Keratinocyte (primary cell): ENCODE measurements around the gene CGB2. TPM values are rescaled to one million over a fixed set of nuclear protein-coding genes. Genes with fewer than 3 reads are reported as not detected.

Source experiments
- DNase-seq: peaks from one replicate; pipeline ENCODE4 v3.0.0-alpha.2; 2011; ENCODE audit warnings: low read depth, missing footprints, low spot score
- FAIRE-seq: peaks from 2 replicates; lab custom pipeline; 2011; peaks lifted over from hg19 to GRCh38; lab: Jason Lieb, UNC
- H2AFZ ChIP-seq: 2 replicates; pipeline ENCODE4 v1.6.0; 2012; ENCODE audit warnings: low read length, control low read depth, inconsistent platforms; ENCODE audit not compliant: control insufficient read depth
- H3K27ac ChIP-seq: 2 replicates; pipeline ENCODE4 v1.5.1; 2011; ENCODE audit warnings: low read length; ENCODE audit not compliant: control insufficient read depth, insufficient read depth
- H3K27me3 ChIP-seq: 3 replicates; pipeline ENCODE4 v1.6.0; 2011; ENCODE audit warnings: low read length; ENCODE audit not compliant: control insufficient read depth, insufficient read depth; ENCODE audit errors: extremely low read depth
- H3K36me3 ChIP-seq, 2 experiments: 2 replicates in 1 of 2; 3 replicates in 1 of 2; pipeline ENCODE4 v1.5.1; 2011; ENCODE audit warnings: low read length in 2 of 2, mild to moderate bottlenecking in 1 of 2; ENCODE audit not compliant: control insufficient read depth in 2 of 2, insufficient read depth in 2 of 2; ENCODE audit errors: extremely low read depth in 1 of 2
- H3K4me1 ChIP-seq: 3 replicates; pipeline ENCODE4 v1.5.1; 2011; ENCODE audit warnings: low read length; ENCODE audit not compliant: control insufficient read depth, insufficient read depth; ENCODE audit errors: extremely low read depth
- H3K4me2 ChIP-seq: 3 replicates; pipeline ENCODE4 v1.6.0; 2011; ENCODE audit warnings: low read depth, low read length; ENCODE audit not compliant: control insufficient read depth, insufficient read depth; ENCODE audit errors: extremely low read depth
- H3K4me3 ChIP-seq, 3 experiments: fragments of 200-600 bp in 1 of 3; sonication (generic) in 1 of 3; 2 replicates in 2 of 3; 3 replicates in 1 of 3; pipeline ENCODE4 v1.5.1; 2011 to 2016; ENCODE audit warnings: low read length in 3 of 3, mild to moderate bottlenecking in 3 of 3, control low read depth in 2 of 3, inconsistent platforms in 1 of 3, low read depth in 1 of 3, mixed read lengths in 1 of 3, mixed run types in 1 of 3, moderate library complexity in 1 of 3; ENCODE audit not compliant: control insufficient read depth in 2 of 3, insufficient read depth in 2 of 3; ENCODE audit errors: extremely low read depth in 1 of 3
- H3K79me2 ChIP-seq: 2 replicates; pipeline ENCODE4 v1.6.0; 2012; ENCODE audit warnings: low read length; ENCODE audit not compliant: control insufficient read depth, insufficient read depth
- H3K9ac ChIP-seq: 3 replicates; pipeline ENCODE4 v1.6.0; 2011; ENCODE audit warnings: low read length; ENCODE audit not compliant: control insufficient read depth, insufficient read depth; ENCODE audit errors: extremely low read depth
- H3K9me1 ChIP-seq: 3 replicates; pipeline ENCODE4 v1.6.0; 2011; ENCODE audit warnings: low read length; ENCODE audit not compliant: control insufficient read depth, insufficient read depth; ENCODE audit errors: extremely low read depth
- H3K9me3 ChIP-seq: 2 replicates; pipeline ENCODE4 v1.5.1; 2012; ENCODE audit warnings: low read depth, low read length; ENCODE audit not compliant: control insufficient read depth
- H4K20me1 ChIP-seq: 3 replicates; pipeline ENCODE4 v1.6.0; 2011; ENCODE audit warnings: low read length; ENCODE audit not compliant: control insufficient read depth, insufficient read depth; ENCODE audit errors: extremely low read depth
- EZH2 ChIP-seq: IDR thresholded peaks from one replicate; pipeline ENCODE4 v1.6.1; 2012; ENCODE audit warnings: inconsistent platforms, mild to moderate bottlenecking, low read length, moderate library complexity
- dilution Hi-C: fragments of 300-500 bp; cut with MboI; formaldehyde crosslinking; loops from one replicate; pipeline ENCODE4 v1.7.0; 2020; ENCODE audit warnings: low sequenced_read_pairs; ENCODE audit not compliant: extremely low pct_ligation_motif_present
- polyA plus RNA-seq, 5 experiments: library from polyadenylated mRNA; depleted of rRNA in 3 of 5; stranded (reverse) in 3 of 5; stranded (forward) in 1 of 5; unstranded in 1 of 5; fragments of >200 nt; gene quantifications; 1 replicate in 1 of 5; 2 replicates in 3 of 5; 3 replicates in 1 of 5; pipeline versions ENCODE4 v1.2.1 to v1.2.3, GENCODE V29; 2011 to 2012; ENCODE audit warnings: missing spikeins in 2 of 5, low read depth in 1 of 5, low replicate concordance in 1 of 5
- TF ChIP-seq, protein P1 (sequence below), 3 experiments: IDR thresholded peaks in 1 of 3; conservative IDR thresholded peaks in 1 of 3; optimal IDR thresholded peaks in 1 of 3; 2 replicates in 2 of 3; 3 replicates in 1 of 3; pipeline versions ENCODE3 to v1.5.1; 2011; ENCODE audit warnings: low read length in 3 of 3, mild to moderate bottlenecking in 3 of 3, moderate library complexity in 2 of 3, control low read depth in 1 of 3, inconsistent platforms in 1 of 3; ENCODE audit not compliant: insufficient read depth in 2 of 3; ENCODE audit errors: extremely low read depth in 1 of 3

CGB2 gene
- polyA plus RNA-seq, 1 donor (not counting 4 experiments of a cell fraction or from before 2014, with no cell fraction given): not detected

DNA sequence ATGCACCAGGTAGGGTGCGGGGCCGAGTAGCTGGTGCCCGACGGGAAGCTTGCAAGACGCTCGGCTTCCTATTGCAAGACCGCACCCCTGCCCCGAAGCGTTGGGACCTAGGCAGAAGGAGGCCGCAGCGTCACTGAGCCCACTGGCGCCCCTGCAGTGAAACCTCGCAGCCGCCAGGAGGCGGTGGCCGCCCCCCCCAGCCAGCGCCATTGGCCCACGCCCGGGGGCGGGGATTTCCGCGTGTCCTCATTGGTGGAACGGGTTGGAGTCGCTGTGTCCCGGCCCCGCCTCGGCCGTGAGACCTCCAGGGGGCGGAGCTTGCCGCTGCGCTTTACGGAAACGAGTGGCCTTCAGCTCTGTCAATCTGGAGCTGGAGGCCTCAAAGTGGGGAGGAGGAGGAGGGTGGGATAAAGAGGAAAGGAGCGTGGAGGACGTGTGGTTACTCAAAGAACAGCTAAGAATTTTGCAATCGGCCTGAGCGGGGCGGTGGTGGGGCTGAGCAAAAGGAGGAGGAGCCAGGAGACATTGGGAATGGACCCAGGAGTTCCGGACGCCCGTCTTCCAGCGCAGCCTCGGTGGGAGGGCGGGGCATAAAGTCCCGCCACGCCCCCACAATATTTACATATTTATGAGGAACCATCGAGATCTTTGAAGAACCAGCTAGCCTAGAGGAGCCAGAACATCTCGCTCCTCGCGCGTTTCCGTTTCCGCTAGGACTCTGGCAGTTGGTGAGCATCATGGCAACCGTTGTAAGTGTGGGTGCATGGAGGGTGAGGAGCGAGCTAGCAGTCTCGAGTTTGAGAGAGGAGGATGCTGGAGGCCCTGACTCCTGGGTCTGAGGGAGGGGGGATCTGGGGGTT is 38.3 kb upstream of the CGB2 start, which contains the start of the genes GYS1 and RUVBL2:
TSS of gene GYS1 (minus strand) at position 135 of the 860 bp plus-strand sequence. CDS start 197 bp downstream, outside the sequence.
TSS of gene RUVBL2 (plus strand) at position 713 of the 860 bp plus-strand sequence. CDS start at position 738, 25 bp downstream.
- peak; percentile 95 for FAIRE-seq
- Histone ChIP-seq H3K9ac (peak within 1 kb of the TSS; percentile 95), H3K9me3 (no peaks in the 10 kb centered on the region), H3K36me3 (peaks cover 18 to 22% of the 10 kb centered on the region in 2 experiments), H3K27ac (peak within 1 kb of the TSS; percentile 92), H3K4me1 (peaks cover 15% of the 10 kb centered on the region), H3K27me3 (no peaks in the 10 kb centered on the region), H3K79me2 (peaks cover 75% of the 10 kb centered on the region), H4K20me1 (no peaks in the 10 kb centered on the region), H2AFZ (peak within 1 kb of the TSS; percentile 80), H3K4me3 (peak within 1 kb of the TSS; percentile 76 to 98 (median 95)), H3K9me1 (peaks cover 3% of the 10 kb centered on the region), H3K4me2 (peak within 1 kb of the TSS; percentile 88)
- peak; percentile 96 for DNase-seq
- TF ChIP-seq EZH2: no peak
- TF ChIP-seq, protein P1, sequence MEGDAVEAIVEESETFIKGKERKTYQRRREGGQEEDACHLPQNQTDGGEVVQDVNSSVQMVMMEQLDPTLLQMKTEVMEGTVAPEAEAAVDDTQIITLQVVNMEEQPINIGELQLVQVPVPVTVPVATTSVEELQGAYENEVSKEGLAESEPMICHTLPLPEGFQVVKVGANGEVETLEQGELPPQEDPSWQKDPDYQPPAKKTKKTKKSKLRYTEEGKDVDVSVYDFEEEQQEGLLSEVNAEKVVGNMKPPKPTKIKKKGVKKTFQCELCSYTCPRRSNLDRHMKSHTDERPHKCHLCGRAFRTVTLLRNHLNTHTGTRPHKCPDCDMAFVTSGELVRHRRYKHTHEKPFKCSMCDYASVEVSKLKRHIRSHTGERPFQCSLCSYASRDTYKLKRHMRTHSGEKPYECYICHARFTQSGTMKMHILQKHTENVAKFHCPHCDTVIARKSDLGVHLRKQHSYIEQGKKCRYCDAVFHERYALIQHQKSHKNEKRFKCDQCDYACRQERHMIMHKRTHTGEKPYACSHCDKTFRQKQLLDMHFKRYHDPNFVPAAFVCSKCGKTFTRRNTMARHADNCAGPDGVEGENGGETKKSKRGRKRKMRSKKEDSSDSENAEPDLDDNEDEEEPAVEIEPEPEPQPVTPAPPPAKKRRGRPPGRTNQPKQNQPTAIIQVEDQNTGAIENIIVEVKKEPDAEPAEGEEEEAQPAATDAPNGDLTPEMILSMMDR (optimal IDR thresholded peaks at IDR 0.05 in 1 of 3, IDR thresholded peaks at IDR 0.05 in 1 of 3, conservative IDR thresholded peaks at IDR 0.05 in 1 of 3; ENCODE audit: extremely low read depth in 1 of 3, insufficient read depth in 2 of 3, low read length in 3 of 3): peak; percentile 80 to 99 (median 82)
- dilution Hi-C loops: no loop called here

DNA sequence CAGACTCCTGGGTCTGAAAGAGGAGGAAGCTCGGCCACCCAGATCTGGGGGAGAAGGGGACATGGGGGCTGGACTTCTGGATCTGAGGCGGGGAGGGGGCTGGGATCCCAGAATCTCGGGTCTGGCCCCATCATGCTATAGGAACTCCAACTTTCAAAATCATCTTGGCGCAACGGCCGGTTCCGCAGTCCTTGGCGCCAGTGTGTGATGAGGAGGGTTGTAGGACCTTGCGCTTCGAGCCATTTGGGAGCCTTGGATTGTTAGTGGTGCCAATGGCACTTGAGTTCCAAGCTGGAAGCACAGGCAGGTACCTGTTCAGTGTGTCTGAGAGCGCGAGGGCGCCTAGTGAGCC is 37.7 kb upstream of the CGB2 start:
- H3K36me3 ChIP-seq: peaks cover 13 to 19% of the 10 kb centered on the region in 2 experiments
- peak overlapping the region; percentile 87 for H3K4me2 ChIP-seq
- DNase-seq: no peak
- H3K4me1 ChIP-seq: peaks cover 15% of the 10 kb centered on the region
- peaks cover 77% of the 10 kb centered on the region for H3K79me2 ChIP-seq
- H3K27ac ChIP-seq: peak overlapping the region; percentile 77
- H3K4me3 ChIP-seq: peak overlapping the region; percentile 74 to 98 (median 95)
- H4K20me1 ChIP-seq: no peaks in the 10 kb centered on the region
- H3K9me1 ChIP-seq: peaks cover 3% of the 10 kb centered on the region
- H3K9me3 ChIP-seq: no peaks in the 10 kb centered on the region
- H3K27me3 ChIP-seq: no peaks in the 10 kb centered on the region
- H2AFZ ChIP-seq: peak overlapping the region; percentile 80
- H3K9ac ChIP-seq: peak overlapping the region; percentile 82
- TF ChIP-seq EZH2: no peak
- TF ChIP-seq, protein P1 (optimal IDR thresholded peaks at IDR 0.05 in 1 of 3, IDR thresholded peaks at IDR 0.05 in 1 of 3, conservative IDR thresholded peaks at IDR 0.05 in 1 of 3; ENCODE audit: extremely low read depth in 1 of 3, insufficient read depth in 2 of 3, low read length in 3 of 3): no peak
- FAIRE-seq: no peak
- dilution Hi-C loops: no loop called here
